Hypothalamus (tissue), 51 donors: ENCODE results near the gene CD70.
"Not testable (repeated sequence)": the region's sequence is repeated elsewhere in the genome, so short reads cannot be mapped to it uniquely, and the experiment has no call there.

ENCODE experiments used
- DNase-seq, 51 donors: peaks; one replicate each; lab custom pipeline; 2025; lab: John Stamatoyannopoulos, UW

CD70 gene

GRCh38 chr19:6598254-6598892 lies 7.4 kb upstream of the CD70 start:
- DNase-seq, result not testable (repeated sequence)

- not testable (repeated sequence) for DNase-seq
Measured at GRCh38 chr19:6597471-6598253, 6.7 kb upstream of the CD70 start.

- no peak for DNase-seq
Measured at GRCh38 chr19:6596621-6597020, 5.7 kb upstream of the CD70 start.

GRCh38 chr19:6593651-6594416 lies 2.9 kb upstream of the CD70 start:
- DNase-seq, result no peak

GRCh38 chr19:6590258-6590826 lies 608 bp downstream of the CD70 start:
- DNase-seq, result no peak

- DNase-seq, result no peak
Measured at GRCh38 chr19:6589711-6590257, 1.2 kb downstream of the CD70 start.

- no peak for DNase-seq
Measured at GRCh38 chr19:6588508-6589345, 2.2 kb downstream of the CD70 start.

GRCh38 chr19:6587998-6588507 lies 2.9 kb downstream of the CD70 start:
- no peak for DNase-seq

- DNase-seq, result no peak
Measured at GRCh38 chr19:6587093-6587820, 3.7 kb downstream of the CD70 start.

- no peak for DNase-seq
Measured at GRCh38 chr19:6586726-6587092, 4.2 kb downstream of the CD70 start.

GRCh38 chr19:6586056-6586455 lies 4.9 kb downstream of the CD70 start:
- DNase-seq, result peak in 1 of 51 donors; percentile 12

GRCh38 chr19:6582515-6583484 lies 8.2 kb downstream of the CD70 start:
- DNase-seq, result not testable (repeated sequence)

- DNase-seq, result no peak
Measured at GRCh38 chr19:6580313-6580712, 10.6 kb downstream of the CD70 start.

- DNase-seq, result no peak
Measured at GRCh38 chr19:6579450-6580178, 11.3 kb downstream of the CD70 start.

- DNase-seq, result peak in 2 of 51 donors; percentile 2 to 4
Measured at GRCh38 chr19:6577476-6578125, 13.3 kb downstream of the CD70 start.

- DNase-seq, result no peak
Measured at GRCh38 chr19:6576869-6577475, 14.0 kb downstream of the CD70 start.
